Amniotic stem cell (primary cell): ENCODE results near the gene MAST1.
A peak's percentile ranks its signal among the peaks of the same experiment; 100 is the strongest.
"Not testable (repeated sequence)": the region's sequence is repeated elsewhere in the genome, so short reads cannot be mapped to it uniquely, and the experiment has no call there.

Source experiments
- DNase-seq: peaks from one replicate; lab custom pipeline; 2025; lab: John Stamatoyannopoulos, UW

Gene MAST1

DNA sequence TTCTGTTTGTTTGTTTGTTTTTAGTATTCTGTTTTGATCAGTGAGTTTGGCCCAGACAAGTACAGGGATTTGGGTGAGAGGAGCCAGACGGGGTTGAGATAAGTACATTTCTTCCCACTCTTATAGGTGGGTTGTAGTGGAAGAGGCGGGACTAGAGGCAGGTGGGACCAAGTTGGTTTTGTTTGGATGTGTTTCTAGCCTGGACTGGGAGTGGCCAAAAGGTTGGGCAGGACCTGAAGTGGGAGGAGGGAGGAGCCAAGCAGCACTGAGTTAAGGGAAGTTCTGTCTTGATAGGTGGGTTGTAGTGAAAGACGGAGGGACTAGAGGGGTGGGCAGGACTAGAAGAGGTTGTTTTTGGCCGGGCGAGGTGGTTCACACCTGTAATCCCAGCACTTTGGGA lies 33.9 kb downstream of the MAST1 start:
- DNase-seq, result no peak

- no peak for DNase-seq
Measured at GRCh38 chr19:12872941-12873890, 34.9 kb downstream of the MAST1 start.

DNA sequence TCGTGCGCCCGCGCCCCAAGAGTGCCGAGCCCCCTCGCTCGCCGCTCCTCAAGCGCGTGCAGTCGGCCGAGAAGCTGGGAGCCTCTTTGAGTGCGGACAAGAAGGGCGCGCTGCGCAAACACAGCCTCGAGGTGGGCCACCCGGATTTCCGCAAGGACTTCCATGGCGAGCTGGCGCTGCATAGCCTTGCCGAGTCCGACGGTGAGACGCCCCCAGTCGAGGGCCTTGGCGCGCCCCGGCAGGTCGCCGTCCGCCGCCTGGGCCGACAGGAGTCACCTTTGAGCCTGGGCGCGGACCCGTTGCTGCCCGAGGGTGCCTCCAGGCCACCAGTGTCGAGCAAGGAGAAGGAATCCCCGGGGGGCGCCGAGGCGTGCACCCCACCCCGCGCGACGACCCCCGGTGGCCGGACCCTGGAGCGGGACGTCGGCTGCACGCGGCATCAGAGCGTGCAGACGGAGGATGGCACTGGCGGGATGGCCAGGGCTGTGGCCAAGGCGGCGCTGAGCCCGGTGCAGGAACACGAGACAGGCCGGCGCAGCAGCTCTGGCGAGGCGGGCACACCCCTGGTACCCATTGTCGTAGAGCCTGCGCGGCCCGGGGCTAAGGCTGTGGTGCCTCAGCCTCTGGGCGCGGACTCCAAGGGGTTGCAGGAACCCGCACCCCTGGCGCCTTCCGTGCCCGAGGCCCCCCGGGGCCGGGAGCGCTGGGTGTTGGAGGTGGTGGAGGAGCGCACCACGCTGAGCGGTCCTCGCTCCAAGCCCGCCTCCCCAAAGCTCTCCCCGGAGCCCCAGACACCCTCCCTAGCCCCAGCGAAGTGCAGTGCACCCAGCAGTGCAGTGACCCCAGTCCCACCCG lies 35.8 kb downstream of the MAST1 start:
- no peak for DNase-seq

DNA sequence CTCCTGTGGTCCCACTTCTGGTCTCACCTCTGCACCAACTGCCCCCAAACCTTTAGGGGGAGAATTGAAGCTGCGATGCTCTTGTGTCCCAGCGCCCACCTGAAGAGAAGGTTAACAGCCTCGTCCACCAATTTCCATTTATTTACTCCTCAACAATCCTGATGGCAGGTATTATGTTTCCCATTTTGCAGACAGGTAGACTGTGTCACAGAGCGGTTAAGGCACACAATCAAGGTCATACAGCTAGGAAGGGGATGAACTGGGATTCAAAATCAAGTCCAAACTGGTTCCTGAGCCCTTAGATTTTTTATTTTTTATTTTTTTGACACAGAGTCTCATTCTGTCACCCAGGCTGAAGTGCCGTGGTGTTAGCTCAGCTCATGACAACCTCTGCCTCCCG lies 36.8 kb downstream of the MAST1 start:
- DNase-seq, result no peak

DNA sequence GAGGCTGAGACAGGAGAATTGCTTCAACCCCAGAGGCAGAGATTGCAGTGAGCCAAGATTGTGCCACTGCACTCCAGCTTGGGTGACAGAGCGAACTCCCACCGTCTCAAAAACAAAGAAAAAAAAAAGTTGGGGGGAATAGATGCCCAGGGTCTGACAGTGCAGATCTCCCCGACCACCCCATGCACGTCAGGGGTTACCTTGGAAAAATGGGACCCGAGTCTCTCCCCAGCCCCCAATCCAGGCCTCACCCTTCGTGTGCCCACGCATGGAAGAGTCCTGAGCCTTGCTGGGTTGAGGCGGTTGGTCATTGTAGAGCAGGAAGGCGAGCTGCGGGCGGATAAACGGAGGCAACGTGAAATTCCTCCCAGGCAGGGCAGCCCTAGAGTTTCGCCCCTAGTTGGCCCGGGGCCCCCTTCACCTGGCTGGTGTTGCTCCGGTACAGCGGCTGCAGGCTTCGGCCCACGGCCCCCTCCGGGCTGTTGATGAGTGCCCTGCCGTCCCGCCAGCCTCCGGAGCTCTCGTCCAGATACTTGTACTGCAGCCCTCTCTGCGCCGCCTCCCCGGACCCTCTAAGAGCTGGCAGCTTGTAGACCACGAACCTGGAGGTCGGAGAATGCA lies 42.3 kb downstream of the MAST1 start:
- no peak for DNase-seq

DNA sequence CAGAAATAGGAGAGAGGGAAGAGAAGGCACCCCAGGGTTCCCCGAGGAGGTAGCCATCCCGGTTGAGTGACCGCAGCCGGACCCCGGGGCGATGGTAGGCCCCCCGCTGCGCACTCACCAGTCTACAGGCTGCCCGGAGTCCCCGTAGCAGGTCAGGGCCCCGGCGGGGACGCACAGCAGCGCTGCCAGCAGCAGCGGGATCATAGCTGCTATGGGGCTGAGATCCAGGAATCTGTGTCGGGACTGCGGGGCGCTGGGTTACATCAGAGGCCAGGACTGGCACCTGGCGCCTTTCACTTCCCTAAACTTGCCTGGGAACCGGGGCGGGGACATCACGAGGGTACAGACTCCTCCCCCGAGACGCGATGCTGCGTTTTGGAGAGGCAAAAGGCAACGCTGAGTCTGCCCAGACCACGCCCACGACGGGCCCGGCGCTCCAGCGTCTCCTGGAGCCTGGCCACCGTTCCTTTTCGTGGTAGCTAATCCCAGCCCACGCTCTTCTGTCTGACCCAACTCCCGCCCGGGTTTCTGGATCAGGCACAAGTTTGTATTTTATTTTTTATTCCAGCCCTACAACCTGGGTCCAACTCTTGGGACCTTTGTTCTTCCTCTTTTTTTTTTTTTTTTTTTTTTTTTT lies 43.0 kb downstream of the MAST1 start, which contains the start of gene DNASE2:
TSS of gene DNASE2 (minus strand) at position 278 of the 637 bp plus-strand sequence. CDS start at position 204, 74 bp downstream.
- DNase-seq, result peak; percentile 89

DNA sequence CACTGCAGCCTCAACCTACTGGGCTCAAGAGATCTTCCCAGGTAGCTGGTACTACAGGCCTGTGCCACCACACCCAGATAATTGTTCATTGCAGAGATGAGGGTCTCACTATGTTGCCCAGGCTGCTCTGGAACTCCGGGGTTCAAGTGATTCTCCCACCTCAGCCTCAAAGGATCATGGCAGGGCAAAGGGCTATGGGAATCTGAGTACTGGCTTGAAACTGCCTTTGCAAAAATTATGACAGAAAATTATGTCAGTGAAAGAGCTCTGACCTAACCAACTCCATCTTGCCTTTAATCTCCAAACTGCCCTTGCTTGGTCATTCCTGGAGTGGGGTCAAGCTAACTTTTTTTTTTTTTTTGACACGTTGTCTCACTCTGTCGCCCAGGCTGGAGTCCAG lies 44.3 kb downstream of the MAST1 start:
- DNase-seq, result no peak

DNA sequence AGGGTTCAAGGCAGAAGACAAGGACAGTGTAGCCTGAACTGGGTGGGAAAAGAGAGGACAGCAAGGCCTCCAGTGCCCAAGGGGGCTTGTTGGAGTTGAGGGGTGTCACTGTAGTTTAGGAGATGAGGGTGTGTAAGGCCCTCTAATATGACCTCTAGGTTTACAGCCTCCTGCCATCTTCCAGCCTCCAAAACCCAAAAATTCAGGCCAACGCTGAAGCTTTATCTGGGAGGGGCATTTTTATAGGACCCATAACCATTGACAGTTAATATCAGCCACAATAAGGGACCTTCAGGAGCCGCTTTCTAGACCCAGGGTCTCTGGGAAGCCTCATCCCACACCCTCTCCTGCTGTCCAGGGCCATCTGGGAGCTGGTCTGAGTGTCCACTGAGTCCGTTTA lies 45.9 kb downstream of the MAST1 start:
- no peak for DNase-seq

DNA sequence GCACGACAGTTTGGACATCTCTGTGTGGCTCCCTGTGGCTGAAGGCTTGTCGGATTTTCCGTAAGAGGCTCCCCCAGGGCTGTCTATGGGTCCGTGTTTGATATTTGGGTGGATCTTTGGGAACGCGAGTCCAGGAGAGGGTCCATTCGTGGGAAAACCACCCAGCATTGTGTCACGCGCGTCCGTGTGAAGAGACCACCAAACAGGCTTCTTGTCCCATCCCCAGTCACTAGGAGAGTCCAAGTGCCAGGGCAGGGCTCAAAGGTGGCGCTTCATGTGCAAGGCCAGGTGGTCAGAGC lies 46.3 kb downstream of the MAST1 start:
- no peak for DNase-seq

DNA sequence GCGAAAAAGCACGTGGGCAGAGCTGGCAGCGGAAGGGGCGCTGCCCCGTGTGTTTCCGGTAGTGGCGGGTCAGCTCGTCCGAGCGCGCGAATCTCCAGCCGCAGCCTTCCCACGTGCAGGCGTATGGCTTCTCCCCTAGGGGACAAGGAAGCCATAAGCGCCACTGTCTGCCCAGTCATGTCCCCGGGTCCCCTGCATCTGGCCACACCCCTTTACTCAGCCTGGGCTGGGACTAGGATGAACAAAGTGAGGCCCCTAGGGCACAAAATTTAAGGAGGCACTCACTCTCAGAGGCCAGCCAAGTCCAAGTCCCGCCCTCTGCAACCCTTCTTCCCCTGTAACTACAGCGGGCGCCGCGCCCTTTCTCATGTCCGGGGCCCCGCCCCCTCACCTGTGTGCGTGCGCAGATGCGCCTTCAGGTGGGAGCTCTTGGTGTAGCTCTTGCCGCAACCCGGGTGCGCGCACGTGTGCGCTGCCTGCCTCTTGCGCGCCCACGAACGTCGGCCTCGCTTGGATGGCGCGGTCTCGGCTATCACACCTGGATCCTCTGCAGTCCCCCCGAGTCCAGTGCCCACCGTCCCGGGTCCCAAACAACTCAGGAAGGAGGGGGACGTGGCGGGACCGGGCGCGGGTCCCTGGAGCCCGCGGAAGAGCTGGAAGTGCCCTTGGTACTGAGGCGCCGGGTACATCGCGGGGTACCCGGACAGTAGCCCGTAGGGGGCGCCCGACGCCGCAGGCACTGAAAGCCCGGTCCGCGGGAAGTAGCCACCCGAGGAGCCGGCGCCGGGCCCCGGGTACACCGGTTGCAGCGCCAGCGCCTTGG lies 46.8 kb downstream of the MAST1 start:
- no peak for DNase-seq

DNA sequence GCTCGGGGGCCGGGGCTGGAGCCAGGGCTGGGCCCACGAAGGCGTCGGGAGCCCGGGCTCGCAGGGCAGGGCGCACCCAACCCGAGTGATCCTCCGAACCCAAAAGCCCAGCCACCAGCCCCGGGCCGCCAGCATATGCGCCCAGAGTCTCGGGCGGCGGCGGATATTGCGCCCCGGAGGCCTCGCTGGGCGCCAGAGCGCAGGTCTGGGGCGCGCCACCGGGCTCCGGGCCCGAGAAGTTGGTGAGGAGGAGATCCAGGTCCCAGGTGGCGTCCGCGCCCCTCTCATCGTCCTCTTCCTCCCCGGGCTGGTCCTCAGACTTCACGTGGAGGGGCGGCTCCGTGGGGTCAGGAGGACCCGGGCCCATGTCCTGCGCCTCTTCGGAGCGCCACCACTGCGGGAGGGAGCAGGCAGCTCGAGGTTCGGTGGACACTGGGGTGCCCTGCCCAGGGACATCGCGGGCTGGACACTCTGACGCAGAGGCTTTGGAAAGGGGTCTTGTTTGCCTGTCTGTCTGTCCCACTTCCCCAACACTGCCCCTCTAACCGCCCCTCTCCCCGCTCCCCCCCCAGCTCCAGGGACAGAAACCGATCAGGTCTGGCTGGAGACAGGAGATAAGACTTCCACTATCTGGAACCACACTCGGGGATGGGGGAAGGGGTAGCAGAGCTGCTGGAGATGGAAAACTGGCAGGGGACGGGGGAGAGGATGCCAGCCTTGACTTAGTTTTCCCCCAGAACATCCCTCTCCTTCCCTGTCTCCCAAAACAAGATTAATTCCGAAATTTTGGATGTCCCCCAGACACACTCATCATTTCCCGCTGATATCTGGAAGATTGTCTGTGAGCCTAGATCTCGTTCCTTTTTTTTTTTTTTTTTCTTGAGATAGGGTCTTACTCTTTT lies 47.7 kb downstream of the MAST1 start:
- no peak for DNase-seq

DNA sequence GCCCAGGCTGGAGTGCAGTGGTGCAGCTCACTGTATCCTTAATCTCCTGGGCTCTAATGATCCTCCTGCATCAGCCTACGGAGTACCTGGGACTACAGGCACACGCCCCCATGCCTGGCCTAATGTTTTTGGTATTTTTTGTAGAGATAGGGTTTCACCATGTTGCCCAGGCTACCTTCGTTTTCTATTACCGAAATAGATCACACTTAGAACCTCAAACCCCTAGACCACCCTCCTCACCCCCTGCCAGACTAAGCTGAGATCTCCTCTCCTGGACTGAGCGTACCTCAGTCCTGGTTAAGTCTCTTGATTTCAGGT lies 48.3 kb downstream of the MAST1 start:
- DNase-seq, result no peak

DNA sequence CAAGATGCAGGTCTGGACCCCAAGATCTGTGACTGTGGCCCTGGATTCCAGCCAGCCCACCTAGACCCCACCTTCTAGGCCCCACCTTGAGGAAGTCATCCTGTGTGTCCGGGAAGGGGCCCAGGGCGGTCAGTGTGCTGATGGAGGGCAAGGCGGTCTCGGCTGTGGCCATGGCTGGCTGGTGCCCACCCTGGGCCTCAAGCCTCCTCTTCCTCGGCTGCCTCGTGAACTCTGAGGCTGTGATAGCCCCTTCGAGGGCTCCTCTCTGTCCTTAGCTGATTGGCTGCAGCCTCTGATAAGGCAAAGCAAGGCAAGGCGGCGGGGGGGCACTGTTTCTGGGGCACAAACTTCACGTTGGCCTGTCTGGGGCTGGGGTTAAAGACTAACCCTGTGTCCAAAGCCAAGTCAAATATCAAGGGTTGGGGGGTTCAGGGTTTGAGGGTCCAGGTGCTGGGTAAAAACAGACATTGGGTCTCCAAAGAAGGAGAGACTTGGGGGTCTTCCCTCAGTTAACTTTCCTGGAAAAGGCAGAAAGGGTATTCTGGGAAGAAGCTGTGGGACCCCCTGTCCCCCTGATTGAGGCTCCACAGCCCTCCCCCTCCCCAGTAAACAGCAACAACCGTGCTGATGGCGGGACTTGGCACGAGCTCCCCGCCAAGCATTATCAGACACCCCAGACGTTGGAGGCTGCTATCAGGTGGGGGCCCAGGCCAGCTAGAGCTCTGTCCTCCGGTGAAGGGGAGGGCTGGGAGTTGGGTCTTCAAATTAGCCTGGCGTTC lies 48.8 kb downstream of the MAST1 start, which contains the start of gene KLF1:
TSS of gene KLF1 (minus strand) at position 233 of the 779 bp plus-strand sequence. CDS start at position 172, 61 bp downstream.
- no peak for DNase-seq

GRCh38 chr19:12888006-12888603 lies 49.8 kb downstream of the MAST1 start:
- DNase-seq, result no peak

DNA sequence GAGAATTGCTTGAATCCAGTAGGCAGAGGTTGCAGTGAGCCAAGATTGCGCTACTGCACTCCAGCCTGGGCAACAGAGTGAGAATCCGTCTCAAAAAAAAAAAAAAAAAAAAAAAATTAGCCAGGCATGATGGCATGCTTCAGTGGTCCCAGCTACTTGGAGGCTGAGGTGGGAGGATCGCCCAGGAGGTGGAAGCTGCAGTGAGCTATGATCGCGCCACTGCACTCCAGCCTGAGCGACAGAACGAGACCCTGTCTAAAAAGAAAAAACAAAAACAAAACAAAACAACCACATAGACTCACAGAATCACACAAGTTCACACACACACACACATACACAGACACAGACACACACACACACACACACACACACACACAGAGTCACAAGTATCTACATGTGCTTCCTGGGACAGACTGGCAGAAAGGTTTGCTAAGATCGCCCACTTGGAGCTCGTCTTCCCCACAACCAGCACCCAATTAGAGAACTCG lies 52.0 kb downstream of the MAST1 start:
- DNase-seq, result not testable (repeated sequence)

GRCh38 chr19:12890787-12891552 lies 52.7 kb downstream of the MAST1 start, which contains the start of gene GCDH:
TSS of gene GCDH (plus strand) at chr19:12891160. CDS start at chr19:12891305, 145 bp downstream.
- peak; percentile 98 for DNase-seq

GRCh38 chr19:12891553-12892021 lies 53.3 kb downstream of the MAST1 start:
- DNase-seq, result no peak

DNA sequence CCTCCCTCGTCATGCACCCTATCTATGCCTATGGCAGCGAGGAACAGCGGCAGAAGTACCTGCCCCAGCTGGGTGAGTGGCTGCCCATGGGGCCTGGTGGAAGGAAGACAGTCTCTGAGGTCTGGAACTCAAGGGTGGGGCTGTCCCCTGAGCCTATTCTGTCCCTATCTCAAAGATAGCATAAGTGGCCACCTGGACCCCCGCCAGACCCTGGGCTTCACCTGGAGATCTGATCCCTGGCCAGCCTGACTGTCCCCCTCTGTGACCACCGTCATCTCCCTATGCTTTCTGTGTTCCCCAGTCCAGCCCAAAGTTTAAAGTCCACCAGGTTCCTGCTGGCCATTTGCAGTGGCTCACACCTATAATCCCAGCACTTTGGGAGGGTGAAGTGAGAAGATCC lies 55.3 kb downstream of the MAST1 start:
- DNase-seq, result no peak
